Colonic mucosa (tissue), 4 donors: Measurements from ENCODE around the gene CGB8. TPM values are rescaled to one million over a fixed set of nuclear protein-coding genes. Genes with fewer than 3 reads are reported as not detected.

Source experiments
- DNase-seq: peaks from one replicate; pipeline ENCODE4 v3.0.0-alpha.2; 2020
- H3K27ac ChIP-seq: fragments of 200-600 bp; one replicate; pipeline ENCODE4 v1.8.0; 2021
- H3K27me3 ChIP-seq: fragments of 200-600 bp; one replicate; pipeline ENCODE4 v1.8.0; 2021
- H3K36me3 ChIP-seq: fragments of 200-600 bp; one replicate; pipeline ENCODE4 v1.8.0; 2021
- H3K4me1 ChIP-seq: fragments of 200-600 bp; one replicate; pipeline ENCODE4 v1.8.0; 2021; ENCODE audit warnings: mild to moderate bottlenecking
- H3K4me3 ChIP-seq: fragments of 200-600 bp; one replicate; pipeline ENCODE4 v1.8.0; 2021
- H3K9ac ChIP-seq, 2 donors: one replicate each; pipeline ENCODE4 v1.7.0; 2013; ENCODE audit warnings: control low read depth in 2 of 2, low read depth in 2 of 2, low read length in 2 of 2
- H3K9me3 ChIP-seq: fragments of 200-600 bp; one replicate; pipeline ENCODE4 v1.8.0; 2021
- CTCF ChIP-seq: fragments of 200-600 bp; IDR thresholded peaks from one replicate; pipeline ENCODE4 v1.8.0; 2022; ENCODE audit warnings: antibody characterized with exemption, mild to moderate bottlenecking
- intact Hi-C: fragments of 100-400 bp; cut with DNase I; formaldehyde crosslinking; loops from one replicate; pipeline ENCODE4 v1.14.1; 2022
- total RNA-seq, 2 donors: library from RNA; stranded (reverse); fragmentation: NEBNext Ultra II Directional in 1 of 2; extraction: Animal tissue kit (Norgen Biotek cat#: 25700) in 1 of 2; gene quantifications; one replicate each; pipeline ENCODE4 v1.2.1, GENCODE V29; 2021
- donor health status: healthy.
- donor health status: DM: no; HTN: no; CAD: no.
- donor health status: DM: no; HTN: no; CAD: no.

Gene CGB8
- total RNA-seq, 2 donors from 2014 or later = not detected

- no peak for TF ChIP-seq CTCF
- H3K27ac ChIP-seq = no peak overlapping the region
- no peaks in the 10 kb centered on the region for H3K27me3 ChIP-seq
- intact Hi-C loops = no loop called here
- peak overlapping the region; percentile 95 to 99 for H3K9ac ChIP-seq
- H3K4me3 ChIP-seq = peak overlapping the region; percentile 95
- H3K4me1 ChIP-seq = peaks cover 8% of the 10 kb centered on the region
- no peak for DNase-seq
- no peaks in the 10 kb centered on the region for H3K9me3 ChIP-seq
- peaks cover 16% of the 10 kb centered on the region for H3K36me3 ChIP-seq
These were observed 37.4 kb upstream of the CGB8 start for GRCh38 chr19:49086296-49086695.

DNA sequence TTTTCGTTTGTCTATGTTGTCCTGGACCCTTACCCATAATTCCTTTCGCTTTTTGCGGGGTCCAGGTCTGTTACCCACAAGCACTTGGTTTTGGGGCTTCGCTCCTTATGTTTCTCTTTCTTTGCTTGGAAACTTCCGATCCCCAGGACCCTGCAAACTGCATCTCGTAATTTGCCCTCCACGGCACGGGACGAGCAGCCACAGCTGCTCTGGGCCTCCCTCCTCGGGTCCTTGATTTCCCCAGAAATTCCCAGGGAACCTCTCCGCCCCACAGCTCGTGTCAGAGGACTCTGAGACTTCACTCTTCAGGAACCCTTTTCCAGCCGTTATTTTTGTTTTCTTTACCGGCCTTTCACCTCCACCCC lies 36.9 kb upstream of the CGB8 start:
- Histone ChIP-seq H3K9me3 (no peaks in the 10 kb centered on the region), H3K36me3 (peaks cover 14% of the 10 kb centered on the region), H3K4me1 (peaks cover 8% of the 10 kb centered on the region), H3K27ac (peak overlapping the region; percentile 90), H3K4me3 (peak overlapping the region; percentile 95), H3K9ac (peak overlapping the region; percentile 95 to 99), H3K27me3 (no peaks in the 10 kb centered on the region)
- DNase-seq = no peak
- intact Hi-C loops = no loop called here
- no peak for TF ChIP-seq CTCF

- Histone ChIP-seq H3K9ac (peak within 1 kb of the TSS; percentile 95 to 99), H3K36me3 (peaks cover 8% of the 10 kb centered on the region), H3K27me3 (no peaks in the 10 kb centered on the region), H3K27ac (peak within 1 kb of the TSS; percentile 90), H3K4me1 (peaks cover 8% of the 10 kb centered on the region), H3K9me3 (no peaks in the 10 kb centered on the region), H3K4me3 (peak within 1 kb of the TSS; percentile 95)
- intact Hi-C loops = no loop called here
- DNase-seq = peak; percentile 98
- no peak for TF ChIP-seq CTCF
These were observed 36.3 kb upstream of the CGB8 start, which contains the start of gene SNRNP70 for GRCh38 chr19:49085020-49085867. Gene SNRNP70, plus strand, starts transcription at chr19:49085451. Its CDS starts 964 bp downstream, at chr19:49086415.

DNA sequence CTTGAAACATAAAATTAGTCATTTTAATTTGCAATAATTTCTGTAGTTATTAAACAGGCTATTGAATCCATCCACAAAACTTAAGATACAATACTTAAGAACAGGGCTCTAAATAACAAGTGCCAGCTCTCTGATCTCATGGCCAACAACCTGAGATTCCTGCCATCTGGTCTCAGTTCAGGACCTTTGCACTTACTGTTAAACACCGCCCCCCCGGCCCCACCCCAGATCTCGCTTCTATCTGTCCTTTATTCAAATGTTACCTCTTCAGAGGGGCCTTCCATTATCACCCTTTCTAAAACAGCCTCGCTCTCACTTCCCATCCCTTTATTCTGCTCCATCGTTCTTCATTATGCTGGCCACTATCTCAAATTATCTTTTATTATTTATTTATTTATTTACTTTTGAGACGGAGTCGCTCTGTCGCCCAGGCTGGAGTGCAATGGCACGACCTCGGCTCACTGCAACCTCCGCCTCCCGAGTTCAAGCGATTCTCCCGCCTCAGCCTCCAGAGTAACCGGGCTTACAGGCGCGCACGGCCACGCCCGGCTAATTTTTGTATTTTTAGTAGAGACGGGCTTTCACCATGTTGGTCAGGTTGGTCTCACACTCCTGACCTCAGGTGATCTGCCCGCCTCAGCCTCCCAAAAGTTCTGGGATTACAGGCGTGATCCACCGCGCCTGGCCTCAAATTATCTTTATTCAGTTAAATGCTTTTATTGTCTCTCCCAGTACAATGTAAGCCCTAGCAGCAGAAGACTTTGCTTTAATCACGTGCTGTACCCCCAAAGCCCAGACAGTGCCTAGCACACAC lies 35.5 kb upstream of the CGB8 start:
- H3K9me3 ChIP-seq = no peaks in the 10 kb centered on the region
- peaks cover 6% of the 10 kb centered on the region for H3K36me3 ChIP-seq
- no peaks in the 10 kb centered on the region for H3K27me3 ChIP-seq
- H3K4me3 ChIP-seq = peak overlapping the region; percentile 95
- DNase-seq = peak; percentile 40
- no peak for TF ChIP-seq CTCF
- intact Hi-C loops = no loop called here
- H3K9ac ChIP-seq = peak overlapping the region; percentile 13 to 99
- H3K27ac ChIP-seq = peak overlapping the region; percentile 90
- H3K4me1 ChIP-seq = peaks cover 8% of the 10 kb centered on the region

DNA sequence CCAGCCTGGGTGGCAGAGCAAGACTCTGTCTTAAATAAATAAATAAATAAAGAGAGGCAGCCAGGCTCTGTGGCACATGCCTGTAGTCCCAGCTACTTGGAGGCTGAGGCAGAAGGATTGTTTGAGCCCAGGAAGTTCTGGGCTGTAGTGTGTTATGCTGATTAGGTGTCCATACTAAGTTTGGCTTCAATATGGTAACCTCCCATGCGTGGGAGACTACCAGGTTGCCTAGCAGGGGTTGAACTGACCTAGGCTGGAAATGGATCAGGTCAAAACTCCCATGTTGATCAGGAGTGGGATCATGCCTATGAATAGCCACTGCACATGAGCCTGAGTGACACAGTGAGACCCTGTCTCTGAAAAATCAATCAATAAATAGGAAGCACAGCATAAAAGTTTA lies 32.4 kb upstream of the CGB8 start:
- TF ChIP-seq CTCF = no peak
- Histone ChIP-seq H3K27me3 (no peaks in the 10 kb centered on the region), H3K9ac (no peak overlapping the region), H3K27ac (no peak overlapping the region), H3K9me3 (no peaks in the 10 kb centered on the region), H3K4me3 (no peak overlapping the region), H3K4me1 (peaks cover under 1% of the 10 kb centered on the region), H3K36me3 (no peaks in the 10 kb centered on the region)
- intact Hi-C loops = no loop called here
- no peak for DNase-seq
